ENCODE measurements around the gene CAST.
A peak's percentile ranks its signal among the peaks of the same experiment; 100 is the strongest.

CAST gene

DNA sequence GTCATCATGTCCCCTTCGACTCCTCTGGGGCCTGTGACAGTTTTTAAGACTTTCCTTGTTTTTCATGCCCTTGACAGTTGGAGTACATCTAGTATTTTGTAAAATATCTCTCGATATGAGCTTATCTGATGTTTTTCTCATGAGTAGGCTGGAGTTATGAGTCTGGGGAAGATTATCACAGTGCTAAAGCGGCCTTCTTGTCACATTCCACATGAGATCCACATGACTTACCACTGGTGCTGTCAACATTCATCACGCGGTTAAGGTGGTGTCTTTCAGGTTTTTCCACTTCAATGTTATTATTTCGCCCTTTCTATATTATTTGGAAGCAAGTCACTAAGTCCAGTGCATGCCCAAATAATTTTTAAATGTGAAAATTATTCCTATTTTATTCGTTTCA lies 17.1 kb upstream of the CAST start:
- DNase-seq (ENCODE audit: low read depth in 3 of 3): no peak

DNA sequence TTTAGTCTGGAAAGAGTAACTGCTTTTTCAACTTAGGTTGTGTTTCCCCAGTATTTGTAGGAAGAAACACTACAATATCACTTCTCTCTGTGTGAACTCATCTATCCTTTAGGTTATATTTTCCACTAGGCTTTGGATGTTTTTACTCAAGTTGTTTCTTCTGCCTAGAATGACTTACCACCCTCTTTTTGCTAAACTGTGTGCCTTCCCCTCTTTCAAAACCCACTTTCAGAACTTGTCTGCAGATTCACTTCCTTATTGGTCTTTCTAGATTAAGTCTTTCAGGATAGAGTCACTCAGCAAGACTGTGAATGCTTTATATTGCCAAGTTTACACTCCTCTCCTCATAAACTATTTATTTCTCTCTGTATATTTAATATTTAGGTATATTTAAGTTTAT lies 14.2 kb upstream of the CAST start:
- DNase-seq (ENCODE audit: low read depth in 3 of 3): no peak

GRCh38 chr5:96648593-96648992 lies 13.6 kb upstream of the CAST start:
- DNase-seq (ENCODE audit: low read depth in 3 of 3): no peak

DNA sequence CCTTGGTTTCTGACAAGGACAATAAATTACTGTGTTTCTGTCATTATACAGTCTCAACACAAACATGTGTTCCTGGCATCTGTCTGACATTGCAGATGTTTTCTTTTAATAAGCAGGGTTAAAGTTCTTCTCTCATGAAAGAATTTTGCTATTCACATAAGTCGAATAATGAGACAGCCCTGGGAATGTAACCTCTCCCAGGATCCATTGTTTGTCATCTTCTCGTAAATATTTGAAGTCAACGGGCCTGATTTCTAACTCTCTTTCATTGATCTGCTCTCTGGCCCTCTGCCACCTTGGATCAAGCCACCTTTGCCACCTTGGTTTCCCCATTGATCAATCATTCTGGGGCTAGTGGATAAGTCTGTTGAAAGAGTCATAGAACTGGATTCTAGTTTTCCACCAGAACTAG lies 12.9 kb upstream of the CAST start:
- no peak for DNase-seq (ENCODE audit: low read depth in 3 of 3)

GRCh38 chr5:96649681-96650540 lies 12.3 kb upstream of the CAST start:
- no peak for DNase-seq (ENCODE audit: low read depth in 3 of 3)

GRCh38 chr5:96651047-96651446 lies 11.1 kb upstream of the CAST start:
- DNase-seq (ENCODE audit: low read depth in 3 of 3): no peak

- DNase-seq (ENCODE audit: low read depth in 3 of 3): no peak
Observed at GRCh38 chr5:96651948-96652753, 10.0 kb upstream of the CAST start.

GRCh38 chr5:96652769-96653454 lies 9.3 kb upstream of the CAST start:
- no peak for DNase-seq (ENCODE audit: low read depth in 3 of 3)

- DNase-seq (ENCODE audit: low read depth in 3 of 3): no peak
Observed at GRCh38 chr5:96654209-96654608, 8.0 kb upstream of the CAST start.

DNA sequence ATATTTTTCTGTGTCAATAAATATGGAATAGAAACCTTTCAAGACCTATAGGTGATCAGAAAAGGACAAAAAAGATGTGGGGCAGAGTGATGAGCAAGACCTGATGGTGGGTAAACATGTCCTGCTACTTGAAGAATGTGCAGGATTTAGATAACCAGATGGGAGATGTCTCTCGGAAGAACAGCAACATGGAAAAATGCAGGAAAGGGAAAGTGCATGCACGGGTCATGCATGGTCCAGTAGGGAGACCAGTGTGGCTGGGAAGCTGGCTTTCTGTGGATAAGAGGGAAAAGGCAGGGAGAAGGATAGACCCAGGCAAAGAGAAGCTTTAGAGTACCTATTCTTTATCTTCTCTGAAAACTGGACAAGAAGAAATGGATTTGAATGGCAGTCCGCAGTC lies 7.1 kb upstream of the CAST start:
- DNase-seq (ENCODE audit: low read depth in 3 of 3): no peak

DNA sequence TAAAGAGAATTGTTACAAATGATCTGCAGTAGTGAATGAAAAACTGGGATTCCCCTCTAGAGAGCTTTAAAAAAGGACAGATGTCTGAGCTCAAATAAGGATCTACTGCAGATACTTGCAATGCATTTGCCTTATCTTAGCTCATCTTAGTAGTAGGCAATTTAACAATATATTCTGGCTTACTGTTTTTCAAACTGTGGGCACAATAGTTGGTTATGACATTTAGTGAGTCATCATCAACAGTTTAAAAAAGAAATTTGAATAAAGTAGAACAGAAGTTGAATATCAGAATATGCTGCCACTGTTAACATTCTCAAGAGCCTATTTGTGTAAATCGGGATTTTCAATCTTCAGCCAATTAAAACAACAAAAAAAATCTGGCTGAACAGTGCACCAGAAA lies 6.7 kb upstream of the CAST start:
- DNase-seq (ENCODE audit: low read depth in 3 of 3): no peak

- peak in 1 of 3 experiments; percentile 29 for DNase-seq (ENCODE audit: low read depth in 3 of 3)
Observed at GRCh38 chr5:96657068-96657467, 5.1 kb upstream of the CAST start.

GRCh38 chr5:96658272-96658671 lies 3.9 kb upstream of the CAST start:
- DNase-seq (ENCODE audit: low read depth in 3 of 3): no peak

DNA sequence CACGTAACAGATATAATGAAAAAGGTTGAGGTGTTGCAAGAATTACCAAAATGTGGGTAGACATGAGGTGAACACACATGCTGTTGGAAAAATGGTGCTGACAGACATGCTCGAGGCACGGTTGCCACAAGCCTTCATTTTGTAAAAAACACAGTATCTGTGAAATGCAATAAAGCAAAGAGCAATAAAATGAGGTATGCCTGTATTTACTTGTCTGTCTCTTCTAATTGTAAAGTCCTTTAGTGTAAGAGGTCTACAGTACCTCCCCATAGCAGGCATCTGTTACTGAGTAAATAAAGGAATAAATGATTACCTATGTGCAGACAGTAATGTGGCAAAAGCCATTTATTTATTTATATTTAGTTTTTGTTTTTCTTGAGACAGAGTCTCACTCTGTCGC lies 3.0 kb upstream of the CAST start:
- DNase-seq (ENCODE audit: low read depth in 3 of 3): no peak

DNA sequence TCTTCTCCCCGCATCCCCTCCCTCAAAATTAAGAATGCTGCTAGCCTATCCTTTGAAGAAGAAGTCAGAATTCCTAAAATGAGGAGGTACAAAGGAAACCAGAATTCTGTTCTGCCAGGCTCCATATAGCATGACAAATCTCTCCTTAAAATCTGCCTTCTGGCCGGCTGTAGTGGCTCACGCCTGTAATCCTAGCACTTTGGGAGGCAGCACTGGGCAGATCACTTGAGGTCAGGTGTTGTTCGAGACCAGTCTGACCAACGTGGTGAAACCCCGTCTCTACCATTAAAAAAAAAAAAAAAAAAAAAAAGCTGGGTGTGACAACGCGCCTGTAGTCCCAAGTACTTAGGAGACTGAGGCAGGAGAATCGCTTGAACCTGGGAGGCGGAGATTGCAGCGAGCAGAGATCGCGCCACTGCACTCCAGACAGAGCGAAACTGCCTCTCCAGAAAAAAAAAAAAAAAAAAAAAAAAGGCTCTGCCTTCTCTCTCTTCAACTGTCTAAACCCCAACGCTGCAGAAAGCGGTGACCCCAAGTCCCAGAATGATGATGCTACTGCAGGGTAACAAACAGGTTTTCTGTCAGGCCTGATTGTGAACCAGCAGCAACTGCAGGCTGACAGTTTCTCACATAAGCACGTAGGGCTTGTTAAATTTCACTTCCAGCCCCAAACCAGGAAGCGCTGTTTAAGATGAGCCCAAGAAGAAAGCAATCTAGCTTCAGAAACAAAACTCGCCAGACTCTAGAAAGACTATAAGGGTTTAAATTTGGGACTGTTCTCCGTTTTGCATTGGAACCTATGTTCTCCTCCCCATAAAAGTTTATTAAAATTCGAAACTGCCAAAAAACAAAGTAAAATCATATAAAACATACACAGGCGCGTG lies 963 bp upstream of the CAST start:
- DNase-seq (ENCODE audit: low read depth in 3 of 3): peak in 1 of 3 experiments; percentile 24

DNA sequence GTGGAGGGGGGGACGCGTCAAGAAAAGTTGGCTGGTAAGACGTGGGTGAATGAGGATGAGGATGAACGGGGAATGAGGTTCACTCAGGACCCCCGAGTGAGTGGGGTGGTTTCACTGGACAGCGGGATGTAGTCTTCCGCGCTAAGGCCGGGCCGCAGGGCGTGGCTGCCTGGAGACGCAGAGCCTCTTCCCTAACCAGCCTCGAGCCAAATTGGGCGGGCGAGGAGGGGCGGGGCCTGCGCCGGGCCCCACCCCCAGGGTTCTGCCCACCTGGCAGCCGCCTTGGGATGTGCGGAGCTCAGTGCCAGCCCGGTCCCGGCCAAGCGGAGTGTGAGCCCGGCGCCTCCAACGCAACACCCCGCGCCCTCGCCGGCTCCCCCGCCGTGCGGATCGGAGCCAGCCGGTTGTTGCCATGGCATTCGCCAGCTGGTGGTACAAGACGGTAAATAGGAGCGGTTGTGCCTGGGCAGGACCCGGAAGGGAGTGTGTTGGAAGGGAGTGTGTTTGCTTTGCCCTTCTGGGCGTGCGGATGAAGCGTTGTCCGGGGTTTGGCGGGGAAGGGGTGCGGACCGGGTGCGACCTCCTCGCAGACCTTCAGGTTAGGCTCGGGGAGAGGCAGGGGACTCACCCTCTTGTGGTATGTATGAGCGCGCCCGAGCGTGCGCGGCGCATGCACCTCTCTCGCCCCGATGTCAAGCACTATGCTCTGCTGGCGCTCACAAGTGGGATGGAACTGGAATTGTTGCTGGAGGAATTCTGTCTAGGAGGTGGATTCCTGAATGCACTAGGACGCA lies 746 bp downstream of the CAST start:
- DNase-seq (ENCODE audit: low read depth in 3 of 3): peak; percentile 67 to 89 (median 78)

- DNase-seq (ENCODE audit: low read depth in 3 of 3): no peak
Observed at GRCh38 chr5:96663608-96664007, 1.4 kb downstream of the CAST start.

DNA sequence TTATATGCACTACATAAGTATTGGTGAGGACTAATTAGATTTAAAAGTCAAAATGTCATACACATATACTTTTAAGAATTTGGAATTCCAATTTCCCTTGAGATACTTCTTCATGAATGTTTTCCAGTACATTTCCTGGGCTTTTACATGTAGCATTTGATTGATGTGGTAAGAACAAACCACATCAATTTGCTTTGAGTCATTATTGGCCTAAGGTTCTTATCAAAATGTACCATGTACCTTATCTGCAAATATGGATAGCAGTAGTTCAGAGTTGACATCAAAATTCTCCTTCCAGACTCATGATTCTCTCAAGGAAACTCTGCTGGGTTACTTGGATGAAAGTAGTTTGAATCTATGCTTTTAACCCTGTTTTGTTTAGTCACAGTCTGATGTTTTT lies 2.5 kb downstream of the CAST start:
- no peak for DNase-seq (ENCODE audit: low read depth in 3 of 3)

DNA sequence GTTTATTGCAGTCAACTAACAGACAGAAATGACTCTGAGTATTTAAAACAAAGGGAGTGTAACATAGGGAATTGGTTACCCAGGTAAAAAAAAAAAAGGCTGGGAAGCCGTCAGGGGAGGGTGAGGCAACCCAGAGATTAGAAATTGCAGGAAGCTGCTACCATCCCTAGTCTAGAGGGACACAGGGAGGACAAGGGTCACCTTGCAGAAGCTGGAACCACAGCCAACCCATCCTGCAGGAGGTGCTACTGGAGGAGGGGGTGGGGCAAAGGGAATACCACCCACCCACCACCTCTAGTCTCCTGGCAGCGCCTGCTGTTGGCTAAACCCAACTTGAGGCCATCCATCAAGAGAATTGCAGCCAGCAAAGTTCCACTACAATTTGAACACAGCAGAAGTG lies 6.5 kb downstream of the CAST start:
- DNase-seq (ENCODE audit: low read depth in 3 of 3): no peak

DNA sequence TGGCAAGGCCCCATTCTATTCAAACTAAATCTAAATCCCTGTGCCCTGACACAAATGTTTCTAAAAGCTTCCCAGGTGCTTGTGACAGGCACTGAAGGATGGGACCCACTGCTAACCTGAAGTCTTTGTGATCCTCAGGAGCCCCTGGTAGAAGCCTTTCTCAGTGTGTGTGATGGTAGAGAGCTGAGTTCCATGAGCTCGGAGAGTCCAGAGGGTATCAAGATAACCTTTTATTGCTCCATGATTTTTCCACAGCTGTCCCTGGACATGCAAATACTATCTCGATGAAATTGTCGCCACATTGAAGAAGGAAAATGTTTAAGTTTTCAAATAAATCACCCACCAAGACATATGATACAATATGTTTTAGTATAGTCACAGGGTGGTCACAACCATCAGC lies 7.7 kb downstream of the CAST start:
- no peak for DNase-seq (ENCODE audit: low read depth in 3 of 3)

DNA sequence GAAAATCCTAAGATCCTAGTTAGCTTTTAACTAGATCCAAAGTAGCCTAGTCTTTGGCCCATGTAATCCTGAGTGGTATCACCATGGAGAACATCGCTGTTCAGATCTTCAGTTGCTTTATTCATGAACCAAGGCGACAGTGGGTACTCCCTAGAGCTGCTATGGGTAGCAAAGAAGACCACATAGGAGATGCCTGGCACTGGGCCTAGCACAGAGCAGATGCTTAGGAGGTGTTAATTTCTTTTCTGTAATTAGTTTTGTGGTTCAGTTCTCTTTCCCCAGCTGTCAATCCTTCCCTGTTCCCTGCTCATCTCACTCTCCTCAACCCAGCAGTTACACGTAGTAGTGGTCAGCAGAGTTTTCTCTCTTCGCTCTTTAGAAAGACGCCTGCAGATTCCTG lies 9.3 kb downstream of the CAST start:
- no peak for DNase-seq (ENCODE audit: low read depth in 3 of 3)
